ENCODE data around the gene HNRNPR. TPM values are rescaled to one million over a fixed set of nuclear protein-coding genes. Genes with fewer than 3 reads are reported as not detected.

Gene HNRNPR
- total RNA-seq, 1 donor from 2014 or later: 59.3 TPM

DNA sequence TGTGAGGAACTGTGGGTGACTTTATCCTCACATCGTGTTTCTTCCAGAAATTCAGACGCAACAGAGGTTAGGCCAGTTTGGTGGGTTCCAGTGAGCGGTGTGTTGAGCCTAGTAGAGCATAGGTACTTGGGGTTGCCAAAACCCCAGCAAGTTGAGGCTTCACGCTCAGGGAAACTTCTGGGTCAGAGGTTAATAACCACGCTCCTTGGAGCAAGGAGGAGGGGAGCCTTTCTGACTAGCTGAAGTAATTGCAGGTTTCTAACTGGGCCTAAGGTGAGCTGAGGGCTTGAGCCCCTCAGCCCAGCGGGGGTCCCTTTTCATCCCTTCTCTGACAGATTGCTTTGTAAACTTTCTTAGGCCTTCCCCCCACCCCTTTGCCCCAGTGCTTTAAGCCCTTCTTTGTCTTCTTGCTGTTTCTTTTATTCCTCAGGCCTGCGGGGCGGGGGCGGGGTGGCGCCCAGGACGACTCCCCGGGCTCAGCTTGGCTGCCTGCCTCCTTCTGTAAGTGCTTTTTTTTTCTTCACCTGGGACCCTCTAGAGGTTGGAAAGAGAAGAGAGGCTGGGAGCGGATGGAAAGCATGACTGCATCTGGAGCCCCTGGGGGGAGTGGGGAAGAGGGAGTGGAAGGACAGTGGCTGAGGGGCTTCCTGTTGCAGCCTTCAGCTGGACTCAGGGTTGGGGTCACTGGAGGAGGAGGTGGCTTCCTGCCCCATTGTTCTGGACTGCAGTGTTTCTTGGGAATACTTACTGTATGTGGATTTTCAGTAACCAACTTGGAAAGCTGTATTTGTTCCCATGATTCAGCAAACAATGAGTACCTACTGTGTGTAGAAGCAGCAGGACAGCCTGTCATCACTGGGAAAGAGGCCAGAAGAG, 26.9 kb upstream of the HNRNPR start:
- intact Hi-C loops (cut with DNase I): loop anchor here (2.0 kb wide), 1 partner anchor 24 kb away; no protein-coding TSS in a partner anchor
- no peak for ATAC-seq
- DNase-seq (ENCODE audit: missing footprints): no peak

DNA sequence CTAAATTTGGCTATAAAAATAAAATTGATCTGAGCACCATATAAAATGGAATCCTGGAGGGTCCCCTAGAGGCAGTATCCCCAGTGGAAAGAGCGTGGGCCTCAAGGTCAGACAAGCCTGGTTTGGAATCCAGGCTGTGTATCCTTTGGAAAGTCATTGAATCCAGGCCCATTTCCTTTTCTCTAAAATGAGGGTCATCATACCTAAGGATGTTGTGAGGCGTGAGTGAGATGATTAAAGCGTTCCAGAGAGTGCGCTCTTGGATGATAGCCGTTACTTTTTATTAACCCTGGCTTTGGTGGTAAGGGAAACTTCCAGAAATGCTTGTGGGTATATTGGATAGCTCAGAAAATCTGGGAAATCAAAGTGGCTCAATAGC, 26.2 kb upstream of the HNRNPR start:
- no peak for DNase-seq (ENCODE audit: missing footprints)
- ATAC-seq: no peak
- intact Hi-C loops (cut with DNase I): loop anchor here (2.0 kb wide), 1 partner anchor 24 kb away; no protein-coding TSS in a partner anchor

- DNase-seq (ENCODE audit: missing footprints) (peak; percentile 91), ATAC-seq (peak; percentile 40)
- intact Hi-C loops (cut with DNase I): loop anchor here (2.0 to 5.0 kb wide), 3 partner anchors 25 to 108 kb away; no protein-coding TSS in a partner anchor
Observed at GRCh38 chr1:23369335-23370013, 25.4 kb upstream of the HNRNPR start, which contains the start of gene ZNF436. Gene ZNF436, minus strand, starts transcription at chr1:23369836. Its CDS starts 1,831 bp downstream, at chr1:23368005.

DNA sequence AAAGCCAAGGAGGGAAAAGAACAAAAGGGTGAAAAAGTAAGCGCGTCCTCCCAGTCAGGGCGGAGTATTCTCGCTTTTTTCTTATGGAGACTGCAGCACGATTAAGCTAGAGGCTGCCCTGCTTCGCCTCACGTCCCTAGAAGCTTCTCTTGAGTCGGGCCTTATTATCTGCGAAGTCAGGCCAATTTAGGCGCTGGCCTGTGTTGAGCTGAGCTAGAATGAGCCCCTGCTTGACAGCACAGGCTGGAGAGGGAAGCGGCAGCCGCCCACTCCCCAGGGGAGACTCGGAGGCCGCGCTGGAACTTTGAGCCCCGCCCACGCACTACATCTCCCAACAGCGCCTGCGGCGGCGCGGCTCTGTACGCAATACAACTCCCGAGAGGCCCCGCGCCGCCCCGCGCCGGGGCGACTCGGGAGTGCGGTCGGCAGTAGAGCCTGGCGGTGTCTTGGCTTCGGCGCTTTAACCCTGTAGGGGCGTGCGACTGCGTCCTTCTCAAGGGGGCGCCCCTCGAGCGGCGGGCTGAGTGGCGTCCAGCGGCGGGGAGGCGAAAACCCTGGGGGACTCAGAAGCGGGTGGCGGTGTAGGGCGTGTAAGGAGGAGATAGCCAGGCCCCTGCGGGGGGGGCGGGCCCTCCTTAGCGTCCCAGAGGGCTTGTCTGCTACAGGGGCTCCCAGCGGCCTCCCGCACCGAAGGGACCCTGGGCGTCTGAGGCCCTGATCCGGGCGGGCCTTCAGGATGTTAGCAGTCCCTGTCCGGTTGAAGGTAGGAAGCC, 24.7 kb upstream of the HNRNPR start:
- peak; percentile 89 for ATAC-seq
- DNase-seq (ENCODE audit: missing footprints): peak; percentile 98
- intact Hi-C loops (cut with DNase I): loop anchor here (1.0 to 5.0 kb wide), 3 partner anchors 24 to 109 kb away; partner anchors contain the start of gene HNRNPR

GRCh38 chr1:23367791-23368561, 23.9 kb upstream of the HNRNPR start:
- intact Hi-C loops (cut with DNase I): loop anchor here (1.0 to 5.0 kb wide), 3 partner anchors 24 to 109 kb away; partner anchors contain the start of gene HNRNPR
- peak; percentile 92 for ATAC-seq

DNA sequence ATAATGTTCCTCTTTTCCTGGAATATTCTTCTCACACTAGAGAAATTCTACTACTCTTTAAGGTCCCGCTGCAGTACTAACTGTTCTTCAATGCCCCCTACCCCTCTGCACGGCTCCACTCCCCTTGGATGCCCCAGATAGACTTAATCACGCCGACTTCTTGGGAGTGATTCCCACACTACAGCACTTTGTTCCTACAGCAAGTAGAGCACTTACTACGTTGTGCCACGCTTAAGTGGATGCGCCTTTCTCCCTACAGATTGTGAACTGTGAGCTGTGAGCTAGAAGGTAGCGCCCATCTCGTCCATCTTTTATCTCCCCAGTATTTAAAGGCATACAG, 23.3 kb upstream of the HNRNPR start:
- no peak for DNase-seq (ENCODE audit: missing footprints)
- intact Hi-C loops (cut with DNase I): loop anchor here (5.0 kb wide), 1 partner anchor 110 kb away; no protein-coding TSS in a partner anchor
- ATAC-seq: no peak

More at GRCh38 chr1:23367791-23368561, 23.9 kb upstream of the HNRNPR start:
- peak; percentile 99 for DNase-seq (ENCODE audit: missing footprints)

- ATAC-seq (no peak), DNase-seq (ENCODE audit: missing footprints) (no peak)
- intact Hi-C loops (cut with DNase I): loop anchor here (5.0 kb wide), 1 partner anchor 111 kb away; no protein-coding TSS in a partner anchor
Observed at GRCh38 chr1:23366598-23366997, 22.5 kb upstream of the HNRNPR start.

DNA sequence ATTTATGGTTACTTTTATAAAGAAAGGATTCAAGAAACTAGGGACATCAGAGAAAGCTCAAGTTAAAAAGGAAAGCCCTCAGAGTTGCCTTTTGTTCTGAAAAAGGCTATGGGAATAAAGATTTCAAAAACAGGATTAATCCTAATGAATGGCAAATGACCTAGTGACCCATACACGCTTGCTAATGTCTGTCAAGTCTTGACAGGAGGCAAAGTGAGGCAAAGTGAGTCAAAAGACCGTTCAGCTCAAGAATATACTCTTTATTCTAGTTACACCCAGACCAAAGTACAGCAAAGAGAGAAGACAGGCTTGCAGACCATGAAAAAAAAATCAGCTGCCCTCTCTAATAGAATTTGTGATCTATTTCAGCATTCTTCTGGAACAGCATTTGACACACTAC, 22.1 kb upstream of the HNRNPR start:
- DNase-seq (ENCODE audit: missing footprints) (no peak), ATAC-seq (no peak)
- intact Hi-C loops (cut with DNase I): loop anchor here (5.0 kb wide), 1 partner anchor 111 kb away; no protein-coding TSS in a partner anchor

DNA sequence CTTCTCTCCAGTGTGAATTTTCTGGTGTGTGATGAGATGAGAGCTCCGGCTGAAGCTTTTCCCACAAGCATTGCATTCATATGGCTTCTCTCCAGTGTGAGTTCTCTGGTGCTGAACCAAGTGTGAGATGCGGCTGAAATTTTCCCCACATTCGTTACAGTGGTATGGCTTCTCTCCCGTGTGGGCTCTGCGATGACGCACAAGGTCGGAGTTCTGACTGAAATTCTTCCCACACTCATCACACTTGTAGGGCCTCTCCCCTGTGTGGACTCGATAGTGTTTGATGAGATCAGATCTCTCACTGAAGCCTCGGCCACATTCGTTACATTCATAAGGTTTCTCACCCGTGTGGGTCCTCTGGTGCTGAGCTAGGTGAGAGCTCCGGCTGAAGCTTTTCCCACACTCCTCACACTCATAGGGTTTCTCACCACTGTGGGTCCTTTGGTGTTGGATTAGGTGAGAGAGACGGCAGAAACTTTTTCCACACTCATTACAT, 18.2 kb upstream of the HNRNPR start:
- ATAC-seq: no peak

DNA sequence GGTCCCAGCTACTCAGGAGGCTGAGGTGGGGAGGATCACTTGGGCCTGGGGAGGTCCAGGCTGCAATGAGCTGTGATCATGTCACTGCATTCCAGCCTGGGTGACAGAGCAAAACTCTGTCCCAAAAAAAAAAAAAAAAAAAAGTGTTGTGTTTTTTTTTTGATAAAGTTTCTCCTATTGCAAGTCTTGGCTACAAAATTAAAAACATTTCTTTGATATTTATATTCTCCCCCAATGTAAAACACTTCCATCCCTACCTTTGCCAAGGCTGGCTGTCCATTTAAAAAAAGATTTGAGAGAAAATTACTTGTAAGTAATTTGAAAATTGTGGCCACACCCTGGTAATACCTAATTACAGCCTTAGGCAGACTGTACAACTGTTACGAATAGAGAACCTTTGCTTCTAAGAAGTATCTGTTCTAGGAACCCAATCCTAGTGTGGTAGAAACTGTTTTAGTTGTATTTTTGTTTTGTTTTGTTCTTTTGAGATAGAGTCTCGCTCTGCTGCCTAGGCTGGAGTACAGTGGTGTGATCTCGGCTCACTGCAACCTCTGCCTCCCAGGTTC, 14.3 kb upstream of the HNRNPR start:
- no peak for ATAC-seq

More for the DNA sequence above, 18.2 kb upstream of the HNRNPR start:
- no peak for DNase-seq (ENCODE audit: missing footprints)
- intact Hi-C loops (cut with DNase I): no loop called here

DNA sequence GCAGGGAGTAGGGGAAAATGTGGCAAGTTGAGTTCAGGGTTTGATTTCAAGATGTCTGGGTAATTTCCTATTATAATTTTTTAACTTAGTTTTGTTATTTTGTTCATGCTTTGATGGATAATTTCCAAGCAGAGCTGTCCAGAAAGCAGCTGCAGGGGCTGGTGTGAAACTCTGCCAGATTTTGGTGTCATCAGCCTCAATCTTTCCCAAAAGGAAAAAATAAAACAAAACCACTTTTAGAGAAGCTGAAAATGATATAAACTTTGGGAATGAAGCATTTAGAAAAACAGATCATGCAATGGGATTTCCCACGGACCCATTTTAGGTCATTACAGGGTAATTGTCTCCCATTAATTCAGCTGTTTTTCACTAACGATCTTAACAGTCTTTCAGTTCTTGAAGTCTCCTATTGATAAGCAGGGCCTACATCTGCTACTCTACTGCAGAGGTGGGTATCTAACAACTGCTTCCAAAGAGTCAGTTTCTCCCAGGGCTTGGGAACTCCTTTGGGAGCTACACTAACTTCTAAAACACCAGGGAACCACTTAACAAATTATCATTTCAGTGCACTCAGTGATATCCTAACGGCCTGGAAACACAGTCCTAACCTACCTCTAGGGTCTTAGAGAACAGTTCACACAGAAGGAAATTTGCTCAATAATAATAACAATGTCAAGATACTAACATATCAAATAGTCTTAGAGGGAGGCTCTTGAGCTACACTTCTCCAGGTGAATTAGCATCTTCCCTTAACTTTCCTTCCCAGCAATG, 13.2 kb upstream of the HNRNPR start:
- no peak for DNase-seq (ENCODE audit: missing footprints)
- intact Hi-C loops (cut with DNase I): no loop called here
- peak; percentile 26 for ATAC-seq

More for the DNA sequence above, 14.3 kb upstream of the HNRNPR start:
- intact Hi-C loops (cut with DNase I): no loop called here
- no peak for DNase-seq (ENCODE audit: missing footprints)

DNA sequence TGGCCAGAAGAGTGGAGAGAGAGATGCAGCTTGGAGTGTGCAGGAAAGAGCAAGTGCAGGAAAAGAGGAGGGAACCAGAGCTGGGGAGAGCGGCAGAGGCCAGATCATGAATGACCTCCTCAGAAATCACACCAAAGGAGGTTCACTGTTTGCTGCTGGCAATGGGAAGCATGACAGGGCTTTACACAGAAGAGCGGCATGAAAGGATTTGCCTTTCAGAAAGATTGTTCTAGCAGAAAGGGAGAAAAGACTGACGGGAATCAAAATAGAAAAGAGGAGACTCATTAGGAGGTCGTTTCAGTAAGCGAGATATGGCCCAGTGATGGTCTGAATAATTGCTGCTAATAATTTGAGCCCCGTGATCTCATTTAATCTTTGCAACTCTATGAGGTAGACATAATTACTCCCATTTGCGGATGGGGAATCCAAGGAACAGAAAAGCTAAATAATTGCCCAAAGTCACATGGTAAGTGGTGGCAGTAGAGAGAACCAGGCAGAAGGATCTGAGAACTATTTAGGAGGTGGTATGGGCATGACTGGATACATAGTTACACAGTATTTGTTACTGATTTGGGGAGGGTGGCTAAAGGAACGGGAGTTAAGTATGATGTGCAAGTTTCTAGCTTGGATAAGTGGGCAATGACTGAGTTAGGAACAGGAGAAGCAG, 12.5 kb upstream of the HNRNPR start:
- intact Hi-C loops (cut with DNase I): no loop called here
- DNase-seq (ENCODE audit: missing footprints) (no peak), ATAC-seq (peak; percentile 28)

- intact Hi-C loops (cut with DNase I): no loop called here
- no peak for ATAC-seq
Observed at GRCh38 chr1:23354245-23354644, 10.2 kb upstream of the HNRNPR start.

GRCh38 chr1:23352096-23352695, 8.1 kb upstream of the HNRNPR start:
- intact Hi-C loops (cut with DNase I): no loop called here
- DNase-seq (ENCODE audit: missing footprints): no peak
- no peak for ATAC-seq

More at GRCh38 chr1:23354245-23354644, 10.2 kb upstream of the HNRNPR start:
- no peak for DNase-seq (ENCODE audit: missing footprints)

GRCh38 chr1:23345920-23346319, 1.8 kb upstream of the HNRNPR start:
- DNase-seq (ENCODE audit: missing footprints) (no peak), ATAC-seq (no peak)
- intact Hi-C loops (cut with DNase I): loop anchor here (2.0 to 10.0 kb wide), 3 partner anchors 76 to 189 kb away; partner anchors contain the start of genes ASAP3, E2F2 and TCEA3

Measured in Right ventricle myocardium inferior (tissue), 1 donor.